ENCODE data around the gene MGAT4B. TPM values are rescaled to one million over a fixed set of nuclear protein-coding genes. Genes with fewer than 3 reads are reported as not detected.

MGAT4B gene
- total RNA-seq, 1 experiment from 2014 or later: 59.5 TPM

- ChIA-PET CTCF (no interaction called here), POLR2A (ENCODE audit: low non-redundant PET) (no interaction called here)
- Histone ChIP-seq H3K36me3 (ENCODE audit: insufficient read depth, low read length, poor library complexity, severe bottlenecking) (peaks cover 59% of the 10 kb centered on the region), H3K9me3 (ENCODE audit: low read depth, low read length, poor library complexity, severe bottlenecking) (no peaks in the 10 kb centered on the region), H3K27ac (ENCODE audit: low read depth, low read length, poor library complexity, severe bottlenecking) (no peak overlapping the region), H3K27me3 (replicated peaks; ENCODE audit: insufficient read depth, low read depth, low read length, poor library complexity) (no peaks in the 10 kb centered on the region), H3K4me3 (ENCODE audit: low read depth, low read length, poor library complexity, severe bottlenecking) (no peak overlapping the region), H3K4me1 (ENCODE audit: insufficient read depth, low read length, poor library complexity, severe bottlenecking) (no peaks in the 10 kb centered on the region)
- intact Hi-C loops (cut with micrococcal nuclease; ENCODE audit: unreplicated experiment): no loop called here
- BruUV-seq (replicated peaks): no TSS peak
- TF ChIP-seq EZH2 (IDR thresholded peaks at IDR 0.05; ENCODE audit: borderline replicate concordance, low read depth, low read length, poor library complexity, severe bottlenecking) (no peak), CTCF (conservative IDR thresholded peaks at IDR 0.05; ENCODE audit: low read depth, low read length) (no peak)
- DNase-seq (ENCODE audit: low spot score): no peak
Measured at GRCh38 chr5:179834120-179834519, 27.5 kb upstream of the MGAT4B start.

- no peak overlapping the region for H3K27ac ChIP-seq (ENCODE audit: low read depth, low read length, poor library complexity, severe bottlenecking)
- H3K4me1 ChIP-seq (ENCODE audit: insufficient read depth, low read length, poor library complexity, severe bottlenecking): no peaks in the 10 kb centered on the region
- POLR2A ChIA-PET (ENCODE audit: low non-redundant PET): no interaction called here
- H3K27me3 ChIP-seq (replicated peaks; ENCODE audit: insufficient read depth, low read depth, low read length, poor library complexity): no peaks in the 10 kb centered on the region
- TF ChIP-seq EZH2 (IDR thresholded peaks at IDR 0.05; ENCODE audit: borderline replicate concordance, low read depth, low read length, poor library complexity, severe bottlenecking) (no peak), CTCF (conservative IDR thresholded peaks at IDR 0.05; ENCODE audit: low read depth, low read length) (no peak)
- no peaks in the 10 kb centered on the region for H3K9me3 ChIP-seq (ENCODE audit: low read depth, low read length, poor library complexity, severe bottlenecking)
- H3K36me3 ChIP-seq (ENCODE audit: insufficient read depth, low read length, poor library complexity, severe bottlenecking): peaks cover 63% of the 10 kb centered on the region
- no TSS peak for BruUV-seq (replicated peaks)
- H3K4me3 ChIP-seq (ENCODE audit: low read depth, low read length, poor library complexity, severe bottlenecking): no peak overlapping the region
- CTCF ChIA-PET: no interaction called here
- DNase-seq (ENCODE audit: low spot score): no peak
- intact Hi-C loops (cut with micrococcal nuclease; ENCODE audit: unreplicated experiment): no loop called here
Measured at GRCh38 chr5:179833709-179834070, 27.0 kb upstream of the MGAT4B start.

- Histone ChIP-seq H3K27ac (ENCODE audit: low read depth, low read length, poor library complexity, severe bottlenecking) (no peak overlapping the region), H3K36me3 (ENCODE audit: insufficient read depth, low read length, poor library complexity, severe bottlenecking) (peaks cover 65% of the 10 kb centered on the region), H3K4me1 (ENCODE audit: insufficient read depth, low read length, poor library complexity, severe bottlenecking) (no peaks in the 10 kb centered on the region), H3K9me3 (ENCODE audit: low read depth, low read length, poor library complexity, severe bottlenecking) (no peaks in the 10 kb centered on the region), H3K4me3 (ENCODE audit: low read depth, low read length, poor library complexity, severe bottlenecking) (no peak overlapping the region), H3K27me3 (replicated peaks; ENCODE audit: insufficient read depth, low read depth, low read length, poor library complexity) (no peaks in the 10 kb centered on the region)
- ChIA-PET CTCF (no interaction called here), POLR2A (ENCODE audit: low non-redundant PET) (no interaction called here)
- DNase-seq (ENCODE audit: low spot score): no peak
- TF ChIP-seq CTCF (conservative IDR thresholded peaks at IDR 0.05; ENCODE audit: low read depth, low read length): no peak
- TF ChIP-seq EZH2 (IDR thresholded peaks at IDR 0.05; ENCODE audit: borderline replicate concordance, low read depth, low read length, poor library complexity, severe bottlenecking): no peak
- BruUV-seq (replicated peaks): no TSS peak
- intact Hi-C loops (cut with micrococcal nuclease; ENCODE audit: unreplicated experiment): no loop called here
Measured at GRCh38 chr5:179833056-179833708, 26.5 kb upstream of the MGAT4B start.
